ENCODE measurements around the gene MUTYH.

GRCh38 chr1:45375104-45376090 is 35.2 kb upstream of the MUTYH start:
- TF ChIP-seq NRF1 (IDR thresholded peaks at IDR 0.05; ENCODE audit: low read depth, low read length) (no peak), CTCF (IDR thresholded peaks at IDR 0.05; ENCODE audit: control extremely low read depth in 1 of 3, insufficient read depth in 1 of 3, low read depth in 1 of 3, low read length in 3 of 3) (no peak), YY1 (IDR thresholded peaks at IDR 0.05; ENCODE audit: low read depth, low read length) (no peak), TBP (IDR thresholded peaks at IDR 0.05; ENCODE audit: low read depth, low read length) (no peak)
